HG02623 (cell line): Measurements from ENCODE around the gene RPS2.
A peak's percentile ranks its signal among the peaks of the same experiment; 100 is the strongest.
"Not testable (repeated sequence)": the region's sequence is repeated elsewhere in the genome, so short reads cannot be mapped to it uniquely, and the experiment has no call there.

Experiments used
- ATAC-seq: cut with Tn5 transposase; IDR thresholded peaks from one replicate; pipeline ENCODE4 v1.9.1; 2021; ENCODE audit warnings: moderate library complexity; ENCODE audit not compliant: unreplicated experiment

Gene RPS2

GRCh38 chr16:1964506-1965395, at the start of gene RPS2:
RPS2 (minus strand) TSS chr16:1964826; CDS start chr16:1964625, 201 bp downstream.
- ATAC-seq, result peak; percentile 76

- no peak for ATAC-seq
Measured at GRCh38 chr16:2013527-2013926, 48.9 kb upstream of the RPS2 start.

GRCh38 chr16:2011726-2012125, 47.1 kb upstream of the RPS2 start:
- not testable (repeated sequence) for ATAC-seq

GRCh38 chr16:2009791-2010510, 45.3 kb upstream of the RPS2 start, which contains the start of gene ZNF598:
ZNF598 (minus strand) TSS chr16:2009821.
- peak; percentile 65 for ATAC-seq

GRCh38 chr16:2009164-2009711, 44.6 kb upstream of the RPS2 start:
- peak; percentile 25 for ATAC-seq

GRCh38 chr16:2008631-2009163, 44.1 kb upstream of the RPS2 start:
- no peak for ATAC-seq

GRCh38 chr16:2008009-2008526, 43.4 kb upstream of the RPS2 start:
- no peak for ATAC-seq

GRCh38 chr16:2007081-2007836, 42.6 kb upstream of the RPS2 start:
- no peak for ATAC-seq

- no peak for ATAC-seq
Measured at GRCh38 chr16:2006317-2006716, 41.7 kb upstream of the RPS2 start.

- no peak for ATAC-seq
Measured at GRCh38 chr16:2005646-2006045, 41.0 kb upstream of the RPS2 start.

GRCh38 chr16:2004795-2005517, 40.3 kb upstream of the RPS2 start:
- no peak for ATAC-seq

- ATAC-seq, result no peak
Measured at GRCh38 chr16:2003827-2004641, 39.4 kb upstream of the RPS2 start.

GRCh38 chr16:2003231-2003826, 38.7 kb upstream of the RPS2 start:
- ATAC-seq, result no peak

- no peak for ATAC-seq
Measured at GRCh38 chr16:2002406-2003230, 38.0 kb upstream of the RPS2 start.

GRCh38 chr16:2001456-2002355, 37.1 kb upstream of the RPS2 start:
- ATAC-seq, result no peak

- no peak for ATAC-seq
Measured at GRCh38 chr16:2001035-2001434, 36.4 kb upstream of the RPS2 start.
